Activated CD8-positive, alpha-beta memory T cell treated with anti-CD3 and anti-CD28 coated beads, Interleukin-2, amount 50 U/mL, for 24 hours (primary cell): Measurements from ENCODE around the gene TXN.
A peak's percentile ranks its signal among the peaks of the same experiment; 100 is the strongest.

Experiments used
- DNase-seq: peaks from one replicate; pipeline ENCODE4 v3.0.0-alpha.2; 2020; ENCODE audit errors: extremely low read depth

The TXN gene

GRCh38 chr9:110256380-110257096, at the start of gene TXN:
TXN (minus strand) TSS chr9:110256507; CDS start chr9:110256435, 72 bp downstream.
- peak; percentile 69 for DNase-seq

DNA sequence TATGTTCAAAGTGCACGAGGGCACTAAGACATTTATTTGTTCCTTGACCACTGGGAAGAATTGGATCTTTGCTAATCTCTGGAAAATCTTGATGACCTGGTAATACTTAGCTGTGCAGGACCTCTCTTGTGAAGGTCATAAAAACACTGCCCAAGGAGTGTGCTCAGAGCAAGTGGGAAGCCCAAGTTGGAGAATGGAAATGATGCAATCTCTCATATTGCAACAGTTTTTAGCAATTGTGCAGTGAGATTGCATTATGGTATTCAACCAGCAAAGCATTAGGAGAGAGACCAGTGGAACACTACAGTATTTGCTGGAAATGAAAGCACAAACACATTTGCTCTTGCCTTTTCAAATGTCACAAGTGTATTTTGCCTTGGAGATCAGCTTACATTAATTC, 46.8 kb upstream of the TXN start:
- no peak for DNase-seq

DNA sequence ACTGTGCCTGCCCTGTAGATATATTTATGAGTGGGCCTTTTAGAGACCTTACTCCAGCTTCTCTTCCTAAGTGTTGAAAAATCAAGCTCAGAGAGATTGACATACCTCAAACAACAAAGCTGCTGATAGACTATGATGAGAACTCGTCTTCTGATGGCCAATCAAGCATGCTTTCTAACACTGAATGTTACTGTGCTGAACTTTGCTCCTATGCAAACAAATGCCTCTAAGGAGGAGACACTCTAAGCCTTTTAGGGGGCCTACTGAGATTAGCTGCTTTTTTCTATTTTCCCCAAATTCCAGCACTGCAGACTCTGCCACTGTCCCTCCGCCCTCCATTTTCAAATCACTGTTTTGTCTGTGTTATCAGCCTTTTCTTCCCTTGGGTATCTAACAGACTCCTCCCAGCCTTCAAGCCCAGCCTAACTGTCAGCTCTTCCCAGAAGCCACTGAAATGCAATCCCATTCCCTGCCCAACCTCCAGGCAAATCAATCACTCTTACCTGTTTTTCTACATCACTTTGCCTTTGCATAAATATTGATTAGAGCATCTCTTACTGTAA, 41.8 kb upstream of the TXN start:
- no peak for DNase-seq

GRCh38 chr9:110293248-110293647, 36.9 kb upstream of the TXN start:
- no peak for DNase-seq

GRCh38 chr9:110291921-110292557, 35.7 kb upstream of the TXN start:
- no peak for DNase-seq

- DNase-seq, result no peak
Measured at GRCh38 chr9:110290001-110290400, 33.7 kb upstream of the TXN start.

DNA sequence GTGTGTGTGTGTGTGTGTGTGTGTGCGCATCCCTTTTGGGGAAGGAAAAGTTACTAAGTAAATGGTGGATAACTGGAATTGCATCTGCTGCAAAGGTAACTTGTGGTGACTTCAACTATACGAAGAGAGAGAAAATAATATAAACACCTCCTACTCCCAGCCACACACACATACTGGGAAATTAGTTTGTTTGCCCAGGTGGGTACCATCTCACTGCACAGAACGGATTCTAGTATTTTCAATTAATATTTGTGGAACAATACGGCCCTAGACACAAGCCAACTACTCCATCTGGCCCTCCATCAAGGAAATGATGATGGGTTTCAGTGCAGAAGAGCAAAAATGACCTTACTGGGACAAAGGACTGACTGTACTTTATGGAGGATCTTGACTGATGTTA, 32.2 kb upstream of the TXN start:
- no peak for DNase-seq

DNA sequence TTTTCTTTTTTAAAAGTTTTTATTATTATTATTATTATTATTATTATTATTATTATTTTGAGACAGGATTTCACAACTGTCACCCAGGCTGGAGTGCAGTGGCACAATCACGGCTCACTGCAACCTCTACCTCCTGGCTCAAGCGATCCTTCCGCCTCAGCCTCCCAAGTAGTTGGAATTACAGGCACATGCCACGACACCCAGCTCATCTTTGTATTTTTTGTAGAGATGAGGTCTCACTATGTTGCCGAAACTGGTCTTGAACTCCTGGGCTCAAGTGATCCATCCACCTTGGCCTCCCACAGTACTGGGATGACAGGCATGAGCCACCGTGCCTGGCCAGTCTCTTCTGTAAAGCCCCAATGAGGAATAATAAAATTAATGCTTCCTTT, 31.0 kb upstream of the TXN start:
- DNase-seq, result no peak

DNA sequence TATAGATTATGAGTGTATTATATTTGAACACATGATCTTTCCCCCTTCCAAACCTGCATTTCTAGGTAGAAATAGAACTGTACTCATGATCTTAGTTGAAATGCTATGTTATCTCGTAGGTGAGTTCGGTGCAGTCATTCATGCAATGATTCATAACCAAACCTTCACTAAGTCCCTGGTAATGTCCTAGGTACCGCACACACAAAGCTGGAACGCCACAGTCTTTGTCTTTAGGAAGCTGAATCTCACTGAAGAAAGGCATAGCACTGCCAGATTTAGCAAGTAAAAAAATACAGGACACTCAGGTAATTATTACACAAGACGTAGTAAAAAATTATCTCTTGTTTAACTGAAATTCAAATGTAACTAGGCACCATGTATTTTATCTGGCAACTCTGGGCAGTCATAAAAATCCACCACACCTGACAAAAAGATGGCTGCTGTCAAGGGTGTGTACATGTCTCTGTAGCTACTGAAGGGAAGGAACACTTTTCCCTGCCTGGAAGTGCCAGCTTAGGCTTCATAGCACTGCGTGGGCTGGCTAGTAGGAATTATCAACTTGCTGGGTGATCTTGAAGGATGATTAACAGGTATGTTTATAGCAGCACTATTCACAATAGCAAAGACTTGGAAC, 28.0 kb upstream of the TXN start:
- no peak for DNase-seq

DNA sequence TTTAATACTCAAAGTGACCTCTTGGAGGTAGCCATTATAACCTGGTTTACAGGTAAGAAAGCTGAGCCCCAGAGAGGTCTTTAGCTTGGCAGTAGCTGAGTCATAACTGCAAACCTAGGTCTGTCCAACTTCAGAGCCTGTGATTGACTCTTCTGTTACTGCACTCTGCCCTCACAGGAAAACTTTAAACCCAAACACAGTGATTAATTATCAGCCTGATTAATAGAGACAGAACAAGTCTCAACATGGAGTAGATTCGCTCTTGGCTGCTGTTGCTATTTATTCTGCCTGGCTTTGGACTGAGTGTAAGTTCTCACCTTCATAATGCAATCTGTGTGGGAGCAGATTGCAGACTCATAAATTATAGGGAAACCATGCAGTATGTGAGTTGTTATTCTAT, 27.4 kb upstream of the TXN start:
- no peak for DNase-seq

DNA sequence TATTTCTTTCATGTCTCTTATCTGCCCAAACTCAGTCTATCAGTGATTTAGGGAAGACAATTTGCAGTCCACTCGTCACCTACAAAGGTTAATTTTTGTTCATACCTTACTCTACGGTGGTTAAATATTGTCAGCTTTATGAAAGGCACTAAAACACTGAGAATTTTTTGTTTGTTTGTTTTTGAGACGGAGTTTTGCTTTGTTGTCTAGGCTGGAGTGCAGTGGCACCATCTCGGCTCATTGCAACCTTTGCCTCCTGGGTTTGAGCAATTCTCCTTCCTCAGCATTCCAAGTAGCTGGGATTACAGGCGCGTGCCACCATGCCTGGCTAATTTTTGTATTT, 26.4 kb upstream of the TXN start:
- DNase-seq, result no peak

DNA sequence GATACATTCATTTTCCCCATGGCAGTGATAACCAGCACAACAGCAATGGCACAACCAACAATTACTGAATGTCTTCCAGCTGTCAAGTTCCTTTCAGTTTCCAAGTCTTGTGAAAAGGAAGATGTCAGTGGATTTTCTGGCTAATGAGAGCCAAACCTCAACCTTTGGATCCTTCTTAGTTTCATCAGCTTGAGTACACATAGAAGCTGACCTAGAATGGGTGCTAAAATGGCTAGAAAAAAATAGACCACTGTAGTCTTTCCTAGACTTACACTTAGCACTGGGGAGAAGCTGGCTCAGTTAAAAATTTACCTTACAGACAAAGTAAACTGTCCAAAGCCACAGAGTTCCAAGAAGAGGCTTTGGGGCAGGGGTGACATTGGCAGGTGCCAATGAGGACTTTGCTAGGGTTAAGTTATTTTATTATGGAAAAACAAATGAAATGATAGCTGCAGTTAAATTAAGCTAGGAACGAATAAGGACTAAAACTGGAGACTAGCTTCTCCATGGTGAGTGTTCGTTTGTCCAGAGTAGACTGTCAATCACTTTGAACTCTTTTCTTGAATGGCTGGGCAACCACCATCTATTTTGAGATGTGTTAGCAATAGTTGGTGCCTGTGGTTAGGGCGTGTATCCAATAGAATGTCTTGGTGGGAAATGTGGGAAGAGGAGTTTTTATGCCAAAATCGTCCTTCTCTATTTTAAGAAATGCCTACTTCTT, 25.9 kb upstream of the TXN start:
- no peak for DNase-seq

DNA sequence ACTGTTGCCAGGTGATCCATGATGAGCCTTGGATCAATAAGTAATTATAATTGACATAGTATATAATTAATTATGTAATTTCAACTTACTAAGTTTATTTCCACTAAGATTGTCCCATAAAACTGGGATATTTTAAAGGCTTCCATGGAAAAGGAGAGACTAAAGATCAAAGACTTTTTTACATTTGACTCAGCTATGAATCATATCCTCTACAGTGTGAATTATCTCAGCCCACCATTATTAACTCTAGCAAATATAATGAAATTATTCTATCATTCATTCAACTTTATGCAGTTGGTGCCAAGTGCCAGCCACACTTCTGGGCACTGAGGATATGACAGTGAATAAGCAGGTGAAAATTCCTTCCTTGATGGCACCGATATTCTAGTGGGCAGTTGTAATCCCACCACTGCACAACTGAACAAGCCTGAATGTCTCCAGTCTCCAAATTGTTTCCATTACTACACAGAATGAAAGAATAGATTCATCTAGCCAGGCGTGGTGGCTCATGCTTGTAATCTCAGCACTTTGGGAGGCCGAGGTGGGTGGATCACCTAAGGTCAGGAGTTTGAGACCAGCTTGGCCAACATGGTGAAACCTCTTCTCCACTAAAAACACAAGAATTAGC, 21.9 kb upstream of the TXN start:
- DNase-seq, result no peak

GRCh38 chr9:110276781-110277180, 20.5 kb upstream of the TXN start:
- no peak for DNase-seq

DNA sequence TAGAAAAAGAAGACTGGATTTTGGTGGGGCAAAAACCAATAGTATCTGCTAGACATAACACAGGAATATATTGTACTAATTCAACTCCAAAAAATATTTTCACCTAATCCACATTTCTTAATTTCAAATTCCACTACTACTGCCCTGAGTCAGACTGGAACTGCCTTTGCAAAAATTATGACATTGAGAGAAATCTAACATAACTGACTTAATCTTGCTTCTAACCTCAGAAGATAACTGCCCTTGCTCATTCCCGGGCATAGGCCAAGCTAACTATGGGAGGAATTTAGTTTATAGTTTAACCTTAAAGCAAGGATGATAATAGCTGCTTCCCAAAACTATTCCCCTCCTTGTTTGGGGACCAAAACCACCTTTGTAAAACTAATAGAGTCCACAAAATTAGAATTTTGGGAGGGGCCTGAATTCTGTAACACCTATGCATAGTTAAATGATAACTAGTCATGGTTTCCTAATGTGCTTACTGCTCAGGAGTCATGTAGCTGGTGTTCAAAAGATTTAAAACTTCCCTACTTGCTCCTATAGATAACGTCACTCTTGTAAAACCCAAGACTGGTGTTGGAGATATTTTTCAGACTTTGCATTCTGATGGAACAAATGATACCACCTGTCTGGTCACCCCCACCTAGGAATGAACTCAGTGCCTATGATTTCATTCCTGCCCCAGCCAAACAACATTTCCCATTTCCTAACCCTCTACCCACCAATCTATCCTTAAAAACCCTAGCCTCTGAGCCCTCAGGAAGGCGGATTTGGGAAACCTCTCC, 14.1 kb upstream of the TXN start:
- DNase-seq, result no peak

GRCh38 chr9:110266795-110267194, 10.5 kb upstream of the TXN start:
- no peak for DNase-seq

GRCh38 chr9:110261632-110262031, 5.3 kb upstream of the TXN start:
- DNase-seq, result no peak

DNA sequence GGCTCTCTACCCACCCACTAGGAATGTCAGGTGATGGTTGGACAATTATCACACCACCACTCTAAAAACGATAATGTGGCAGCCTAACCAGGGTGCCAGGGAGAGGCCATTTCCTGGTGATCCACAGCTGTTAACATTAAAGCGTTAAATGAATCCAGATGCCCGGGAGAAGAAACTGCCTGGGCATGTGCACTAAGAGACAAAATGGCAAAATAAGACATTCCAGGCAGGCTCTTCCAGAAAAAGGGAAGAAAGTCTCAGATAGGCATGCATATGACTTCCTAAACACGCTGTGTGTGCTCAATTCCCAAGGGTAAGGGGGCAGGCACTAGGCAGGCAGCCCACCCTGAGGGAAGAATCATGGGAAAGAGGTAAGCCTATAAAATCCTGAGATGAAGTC, 4.6 kb upstream of the TXN start:
- DNase-seq, result no peak

GRCh38 chr9:110259566-110259965, 3.3 kb upstream of the TXN start:
- no peak for DNase-seq

- no peak for DNase-seq
Measured at GRCh38 chr9:110258690-110259091, 2.4 kb upstream of the TXN start.

- no peak for DNase-seq
Measured at GRCh38 chr9:110257956-110258355, 1.6 kb upstream of the TXN start.
